CD4-positive, alpha-beta T cell treated with Interleukin-6 for 4 hours (primary cell): ENCODE data around the gene NUAK1.

Experiments used
- DNase-seq: peaks from one replicate; pipeline ENCODE4 v3.0.0-alpha.2; 2020; ENCODE audit warnings: mixed read lengths

Gene NUAK1

GRCh38 chr12:106128585-106129328 is 10.0 kb downstream of the NUAK1 start:
- no peak for DNase-seq

DNA sequence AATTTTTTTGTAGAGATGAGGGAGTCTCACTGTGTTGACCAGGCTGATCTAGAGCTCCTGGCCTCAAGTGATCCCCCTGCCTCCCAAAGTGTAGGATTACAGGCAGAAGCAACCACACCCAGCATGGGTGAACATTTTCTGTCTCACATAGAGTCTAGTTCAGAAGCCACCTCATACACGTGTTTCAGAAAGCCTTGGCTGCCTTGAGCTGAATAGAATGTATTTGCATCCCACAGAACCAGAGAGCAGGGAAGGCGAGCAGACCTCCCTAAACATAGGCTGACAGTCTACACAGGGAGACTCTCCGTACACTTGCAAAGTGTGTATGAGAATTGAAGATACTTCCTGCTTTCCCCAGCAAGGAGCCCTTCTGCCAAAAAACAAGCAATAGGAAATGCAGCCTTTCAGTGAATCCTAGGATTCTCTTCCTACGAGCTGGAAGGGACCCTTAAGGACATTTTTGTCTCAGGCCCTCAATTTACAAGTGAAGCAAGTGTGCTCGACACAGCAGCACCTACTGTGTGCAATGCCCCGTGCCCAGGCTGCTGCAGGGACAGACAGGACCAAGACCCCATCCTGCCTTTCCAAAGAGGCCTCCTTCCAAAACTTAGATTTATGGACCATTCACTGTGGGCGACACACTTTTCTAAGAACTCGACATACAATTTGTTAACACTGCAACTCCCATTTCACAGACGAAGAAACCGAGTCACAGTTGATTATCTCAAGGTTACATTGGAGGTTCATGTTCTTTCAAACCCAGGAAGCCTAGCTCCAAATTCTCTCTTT is 11.2 kb downstream of the NUAK1 start:
- no peak for DNase-seq

- no peak for DNase-seq
Measured at GRCh38 chr12:106126441-106127337, 12.1 kb downstream of the NUAK1 start.

DNA sequence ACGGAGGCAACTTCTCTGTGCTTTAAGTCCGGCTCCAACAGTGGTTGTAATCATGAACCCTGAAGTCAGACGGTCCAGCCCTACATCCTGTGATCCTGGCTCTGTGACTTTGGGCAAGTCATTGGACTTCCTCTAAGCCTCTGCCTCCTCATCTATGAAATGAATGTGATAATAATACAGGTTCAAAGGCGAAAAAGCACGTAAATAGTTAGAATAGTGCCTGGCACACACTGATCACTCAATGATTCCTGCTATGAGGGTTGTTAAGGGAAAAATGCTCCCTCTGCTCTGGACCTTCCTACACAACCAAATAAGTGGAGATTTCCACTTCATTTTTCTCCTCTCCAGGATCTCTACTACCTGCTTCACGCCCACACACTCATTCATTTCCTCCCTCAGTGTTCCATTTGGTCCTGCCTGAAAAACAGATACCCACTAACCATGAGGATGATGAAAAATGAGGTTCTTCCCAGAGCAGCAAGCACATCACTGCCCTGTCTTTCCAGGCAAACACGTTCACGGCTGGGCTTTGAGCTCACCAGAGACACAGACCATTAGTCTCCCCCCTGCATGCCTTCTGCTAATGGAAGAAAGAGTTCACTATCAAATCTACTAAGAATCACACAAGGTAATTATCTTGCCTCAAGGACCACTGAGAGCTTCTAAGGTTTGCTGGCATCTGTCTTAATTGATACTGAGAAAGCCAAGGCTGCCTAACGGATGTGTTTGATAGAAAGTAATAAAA is 13.2 kb downstream of the NUAK1 start:
- DNase-seq: no peak

GRCh38 chr12:106123551-106124081 is 15.1 kb downstream of the NUAK1 start:
- DNase-seq: no peak

- no peak for DNase-seq
Measured at GRCh38 chr12:106123110-106123509, 15.6 kb downstream of the NUAK1 start.

- no peak for DNase-seq
Measured at GRCh38 chr12:106122004-106122403, 16.8 kb downstream of the NUAK1 start.

DNA sequence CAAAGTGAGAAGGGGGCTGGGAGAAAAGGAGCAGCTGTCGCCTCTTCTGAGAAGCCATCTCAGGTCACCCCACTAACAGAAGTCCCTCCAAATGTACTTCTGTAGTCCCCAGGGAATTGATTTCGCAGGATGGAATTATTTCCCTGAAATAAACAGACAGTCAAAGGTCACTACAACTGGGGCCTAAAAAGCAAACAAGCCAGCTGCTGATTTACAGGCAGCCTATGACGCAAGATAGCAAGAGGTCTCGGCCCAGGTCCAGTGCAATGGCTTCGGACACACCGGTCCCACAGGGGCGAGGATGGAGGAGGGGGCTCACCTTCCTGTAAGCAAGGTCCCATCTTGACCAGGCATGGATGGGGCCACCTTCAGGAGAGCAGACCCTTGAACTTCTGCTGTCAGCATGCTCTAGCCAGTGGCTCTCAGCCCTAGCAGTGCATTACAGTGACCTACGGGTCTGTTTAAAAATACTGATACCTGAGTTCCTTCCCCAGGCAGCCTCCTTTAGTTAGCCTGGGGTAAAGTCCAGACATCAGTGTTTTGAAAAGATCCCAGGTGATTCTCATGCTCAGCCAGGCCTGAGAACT is 18.1 kb downstream of the NUAK1 start:
- DNase-seq: no peak

DNA sequence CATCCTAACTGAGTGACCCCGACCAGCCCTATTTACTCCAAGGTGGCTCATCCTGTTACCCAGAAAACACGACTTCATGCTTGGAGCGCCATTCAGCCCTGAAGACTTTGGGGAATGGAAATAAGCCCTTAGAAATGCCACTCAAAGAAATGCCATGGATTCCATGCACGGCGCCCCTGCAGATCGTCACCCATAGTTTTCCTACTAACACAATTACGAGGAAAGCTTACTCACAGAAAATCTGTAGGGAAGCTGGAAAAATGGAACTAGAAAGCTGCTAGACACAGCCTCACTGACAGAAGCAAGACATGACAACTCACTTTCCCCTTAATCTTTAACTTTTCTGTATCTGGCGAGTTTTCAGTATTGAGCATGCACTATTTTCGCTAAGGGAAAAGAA is 19.5 kb downstream of the NUAK1 start:
- no peak for DNase-seq

DNA sequence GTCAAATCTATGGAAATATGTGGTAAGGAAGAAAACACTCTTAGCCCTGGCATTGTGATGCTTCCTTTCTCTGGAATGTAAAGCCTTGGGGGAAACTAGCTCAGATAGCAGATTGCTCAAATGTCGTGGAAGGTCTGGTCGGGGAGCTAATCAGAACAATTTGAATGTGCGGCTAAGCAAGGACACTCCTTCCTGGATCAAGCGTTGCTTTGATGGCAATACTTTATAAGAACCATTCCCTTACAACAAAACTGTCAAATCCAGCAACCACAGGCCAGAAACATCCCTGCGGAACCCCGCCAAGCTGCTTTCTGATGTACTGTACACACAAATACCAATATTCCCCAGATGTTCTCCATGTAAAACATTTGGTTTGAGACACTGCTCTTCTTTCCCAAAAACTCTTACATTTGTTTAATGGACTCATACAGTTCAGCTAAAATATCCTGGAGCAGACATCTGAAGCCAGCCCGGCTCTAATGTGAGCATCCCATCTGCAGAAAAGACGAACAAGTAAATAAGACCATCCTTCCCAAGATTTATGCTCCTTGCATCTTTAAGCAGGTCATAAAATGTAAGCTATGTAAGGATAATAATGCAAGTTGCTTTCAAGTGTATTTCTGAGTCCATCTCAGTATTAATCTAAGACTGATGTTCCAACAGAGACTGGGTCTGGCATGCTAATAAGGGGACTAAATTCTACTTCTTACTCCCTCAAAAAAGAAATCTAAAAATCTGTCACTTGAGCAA is 20.2 kb downstream of the NUAK1 start:
- DNase-seq: no peak

DNA sequence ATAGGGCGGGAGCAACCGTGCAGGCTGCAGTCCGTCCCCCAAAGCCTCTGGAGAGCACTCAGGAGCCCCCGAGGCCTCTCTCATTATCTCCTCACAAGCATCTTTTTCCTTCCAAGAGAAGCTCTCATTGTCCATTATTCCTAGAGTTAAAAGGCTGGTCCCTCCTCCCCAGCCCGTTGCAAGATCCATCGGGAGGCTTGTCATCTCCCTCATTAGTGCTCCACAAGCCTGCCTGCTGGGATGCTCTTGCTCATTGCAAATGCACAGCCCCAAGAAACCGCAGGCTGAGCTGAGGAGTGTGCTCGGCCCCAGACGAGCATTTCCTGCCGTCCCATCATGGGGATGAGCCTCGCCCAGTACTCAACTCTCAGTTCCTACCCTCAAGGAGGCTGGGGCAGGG is 23.3 kb downstream of the NUAK1 start:
- no peak for DNase-seq

- no peak for DNase-seq
Measured at GRCh38 chr12:106114447-106115068, 24.2 kb downstream of the NUAK1 start.

GRCh38 chr12:106113824-106114446 is 24.8 kb downstream of the NUAK1 start:
- no peak for DNase-seq

- DNase-seq: no peak
Measured at GRCh38 chr12:106113446-106113823, 25.3 kb downstream of the NUAK1 start.

GRCh38 chr12:106113042-106113441 is 25.7 kb downstream of the NUAK1 start:
- DNase-seq: no peak

DNA sequence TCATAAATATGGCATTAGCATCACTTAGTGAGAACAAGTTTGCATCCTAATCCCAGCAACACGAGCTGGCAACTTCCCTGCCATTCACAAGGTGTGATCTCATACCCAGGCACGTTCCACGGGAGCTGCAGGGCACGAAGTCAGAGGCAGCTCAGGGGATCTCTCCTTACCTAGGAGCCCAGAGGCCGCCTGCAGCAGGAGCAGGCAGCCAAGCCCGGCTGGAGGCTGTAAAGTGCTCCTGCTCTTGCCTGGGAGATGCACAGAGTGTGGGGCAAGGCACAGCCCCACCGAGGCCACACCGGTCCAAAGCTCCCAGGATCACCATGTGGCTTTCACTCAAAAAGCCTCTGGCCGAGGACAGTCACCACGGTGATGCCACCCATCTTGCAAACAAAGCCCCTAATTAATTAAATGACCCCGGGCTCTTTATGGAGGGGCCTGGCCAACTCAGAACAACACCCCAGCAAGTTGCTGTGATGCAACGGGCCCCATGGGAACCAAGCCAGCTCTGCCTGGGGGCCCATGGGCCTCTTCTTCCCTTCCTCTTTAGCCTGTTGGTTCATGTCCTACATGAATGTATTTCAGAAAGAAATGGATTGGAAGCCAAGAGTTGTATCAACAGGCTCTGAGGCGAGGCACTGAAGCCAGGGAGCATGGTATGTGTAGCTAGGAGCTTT is 26.5 kb downstream of the NUAK1 start:
- DNase-seq: no peak

GRCh38 chr12:106110626-106111300 is 28.0 kb downstream of the NUAK1 start:
- no peak for DNase-seq

- DNase-seq: no peak
Measured at GRCh38 chr12:106109168-106109910, 29.4 kb downstream of the NUAK1 start.
